Measurements from ENCODE around the gene NAA30.

DNA sequence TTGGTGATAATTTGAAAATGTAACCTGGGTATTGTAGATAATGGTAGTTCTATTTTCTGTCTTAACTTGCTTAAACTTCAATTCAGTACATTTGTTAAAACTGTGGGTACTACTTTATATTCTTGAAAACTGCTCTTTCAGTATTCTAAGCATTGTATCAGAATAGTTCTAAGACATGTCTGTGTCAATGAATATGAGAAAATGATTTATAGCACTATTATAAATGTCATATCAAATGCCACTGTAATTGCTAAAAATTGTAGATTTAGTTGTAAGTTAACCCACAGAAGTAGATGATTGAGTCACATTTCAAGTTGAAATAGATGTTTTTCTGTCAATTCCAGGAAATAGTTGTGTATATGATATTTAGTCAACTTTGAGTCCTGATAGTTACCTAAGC, 2.4 kb downstream of the NAA30 start:
- TF ChIP-seq POLR2A (IDR thresholded peaks at IDR 0.05) (no peak), POLR2AphosphoS5 (IDR thresholded peaks at IDR 0.05) (no peak)
- TF ChIP-seq, protein P1, sequence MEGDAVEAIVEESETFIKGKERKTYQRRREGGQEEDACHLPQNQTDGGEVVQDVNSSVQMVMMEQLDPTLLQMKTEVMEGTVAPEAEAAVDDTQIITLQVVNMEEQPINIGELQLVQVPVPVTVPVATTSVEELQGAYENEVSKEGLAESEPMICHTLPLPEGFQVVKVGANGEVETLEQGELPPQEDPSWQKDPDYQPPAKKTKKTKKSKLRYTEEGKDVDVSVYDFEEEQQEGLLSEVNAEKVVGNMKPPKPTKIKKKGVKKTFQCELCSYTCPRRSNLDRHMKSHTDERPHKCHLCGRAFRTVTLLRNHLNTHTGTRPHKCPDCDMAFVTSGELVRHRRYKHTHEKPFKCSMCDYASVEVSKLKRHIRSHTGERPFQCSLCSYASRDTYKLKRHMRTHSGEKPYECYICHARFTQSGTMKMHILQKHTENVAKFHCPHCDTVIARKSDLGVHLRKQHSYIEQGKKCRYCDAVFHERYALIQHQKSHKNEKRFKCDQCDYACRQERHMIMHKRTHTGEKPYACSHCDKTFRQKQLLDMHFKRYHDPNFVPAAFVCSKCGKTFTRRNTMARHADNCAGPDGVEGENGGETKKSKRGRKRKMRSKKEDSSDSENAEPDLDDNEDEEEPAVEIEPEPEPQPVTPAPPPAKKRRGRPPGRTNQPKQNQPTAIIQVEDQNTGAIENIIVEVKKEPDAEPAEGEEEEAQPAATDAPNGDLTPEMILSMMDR (IDR thresholded peaks at IDR 0.05), result no peak

All from suprapubic skin (tissue), 4 donors.